ENCODE measurements around the gene RAE1. TPM values are rescaled to one million over a fixed set of nuclear protein-coding genes. Genes with fewer than 3 reads are reported as not detected.

The RAE1 gene
- total RNA-seq, 2 experiments from 2014 or later = 37.5 to 37.9 TPM

DNA sequence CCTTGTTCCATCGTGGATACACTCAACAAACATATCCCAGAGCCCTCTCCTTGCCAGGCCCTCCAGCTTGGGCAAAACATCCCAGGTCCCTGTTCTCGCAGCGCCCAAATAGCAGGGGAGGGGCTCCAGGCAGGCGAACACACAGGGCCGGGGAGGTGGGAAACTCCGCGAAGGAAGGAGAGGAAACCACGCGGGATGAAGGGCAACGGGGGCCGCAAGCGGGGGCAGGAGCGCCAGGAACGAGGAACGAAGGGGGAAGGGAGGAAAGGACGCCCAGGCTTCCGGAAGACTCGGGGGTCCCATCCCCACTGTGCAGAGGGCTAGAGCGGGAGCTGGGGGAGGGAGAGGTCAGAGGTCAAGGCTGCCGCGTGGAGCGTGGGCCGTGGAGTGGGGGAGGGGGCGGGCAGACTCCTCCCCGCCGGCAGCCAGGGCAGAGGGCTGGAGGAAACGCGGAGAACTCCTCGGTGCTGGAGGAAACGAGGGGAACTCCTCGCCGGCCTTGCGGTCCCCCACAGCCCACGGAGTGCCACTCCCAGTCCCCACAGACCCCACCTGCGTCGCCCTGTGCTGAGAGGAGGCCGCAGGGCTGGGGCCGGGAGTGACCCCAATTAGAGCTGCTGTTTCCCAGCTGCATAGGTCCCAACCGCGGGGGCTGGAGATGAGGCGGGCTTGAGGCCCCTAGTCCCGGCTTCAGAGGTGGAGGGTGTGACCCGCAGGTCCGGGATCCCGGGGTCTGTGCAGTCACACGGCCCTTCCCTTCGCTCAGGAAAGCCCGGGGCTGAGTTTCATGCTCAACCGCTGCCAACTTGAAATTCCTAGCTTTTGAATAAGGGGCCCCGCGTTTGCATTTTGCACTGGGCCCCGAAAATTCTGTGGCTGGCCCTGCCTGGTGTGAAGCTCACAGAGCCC, 38.9 kb downstream of the RAE1 start:
- Mint-ChIP-seq H3K9me3 (no peaks in the 10 kb centered on the region), H3K36me3 (ENCODE audit: low read depth) (peaks cover 27% of the 10 kb centered on the region), H3K4me1 (peaks cover 43% of the 10 kb centered on the region), H3K4me3 (peak overlapping the region; percentile 77), H3K27me3 (no peaks in the 10 kb centered on the region), H3K27ac (peak overlapping the region; percentile 93)
- CTCF ChIA-PET = interaction anchor here (0.8 to 5.3 kb wide), 12 partner anchors 8 to 104 kb away, joined by 3 to 18 read pairs (median 3); no protein-coding TSS in a partner anchor
- peak; percentile 62 for DNase-seq
- POLR2A ChIA-PET = interaction anchor here (0.6 to 1.6 kb wide), 3 partner anchors 43 to 728 kb away, joined by 3 to 6 read pairs (median 5); no protein-coding TSS in a partner anchor

DNA sequence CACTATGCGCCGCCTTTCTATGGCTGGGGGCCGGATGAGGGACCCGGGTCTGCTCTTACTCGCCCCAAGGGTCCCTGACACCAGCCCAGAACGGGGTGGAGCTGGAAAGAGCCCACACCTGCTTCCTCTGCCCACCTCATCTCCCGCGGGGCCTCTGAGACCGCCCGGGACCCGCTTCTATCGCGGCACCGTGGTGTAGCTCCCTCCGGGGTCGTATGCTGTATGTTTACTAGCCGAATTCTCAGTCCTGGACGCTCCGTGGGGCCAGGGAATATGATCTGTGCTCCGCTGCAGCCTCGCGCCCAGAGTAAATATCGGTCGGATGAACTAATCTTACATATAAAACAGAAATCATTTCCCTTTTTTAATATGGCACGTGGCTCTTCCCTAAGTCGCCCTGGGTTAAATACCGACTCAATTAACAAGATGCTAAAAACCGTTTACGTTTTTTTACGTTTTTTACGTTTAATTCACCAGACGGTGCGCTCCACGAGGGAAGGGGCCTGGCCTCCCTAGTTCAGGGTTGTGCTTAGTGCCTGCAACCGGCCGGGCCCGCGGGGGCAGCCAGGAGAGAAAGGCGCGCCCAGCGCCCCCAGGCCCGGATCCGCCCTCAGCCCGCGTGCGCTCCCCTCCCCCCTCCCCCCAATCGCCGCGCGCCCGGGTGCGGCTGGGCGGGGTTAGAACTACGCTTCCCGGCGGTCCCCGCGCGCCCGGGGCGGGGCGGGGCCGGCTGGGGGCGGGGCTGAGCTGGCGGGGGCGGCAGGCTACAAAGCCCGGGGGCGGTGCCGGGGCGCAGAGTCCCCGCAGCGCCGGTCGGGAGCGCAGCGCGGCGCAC, 39.8 kb downstream of the RAE1 start, which contains the start of gene RBM38:
RBM38 (plus strand) TSS at position 793 of the 835 bp plus-strand sequence. CDS start 186 bp downstream, outside the sequence.
- Mint-ChIP-seq H3K27me3 (no peaks in the 10 kb centered on the region), H3K36me3 (ENCODE audit: low read depth) (peaks cover 33% of the 10 kb centered on the region), H3K27ac (peak within 1 kb of the TSS; percentile 93), H3K4me3 (peak within 1 kb of the TSS; percentile 90), H3K4me1 (peaks cover 47% of the 10 kb centered on the region), H3K9me3 (no peaks in the 10 kb centered on the region)
- ChIA-PET POLR2A (interaction anchor here (0.6 kb wide), 2 partner anchors 26 to 729 kb away, joined by 3 to 5 read pairs; no protein-coding TSS in a partner anchor), CTCF (interaction anchor here (0.8 to 5.3 kb wide), 10 partner anchors 8 to 103 kb away, joined by 3 to 18 read pairs (median 4); no protein-coding TSS in a partner anchor)
- DNase-seq = peak; percentile 73

DNA sequence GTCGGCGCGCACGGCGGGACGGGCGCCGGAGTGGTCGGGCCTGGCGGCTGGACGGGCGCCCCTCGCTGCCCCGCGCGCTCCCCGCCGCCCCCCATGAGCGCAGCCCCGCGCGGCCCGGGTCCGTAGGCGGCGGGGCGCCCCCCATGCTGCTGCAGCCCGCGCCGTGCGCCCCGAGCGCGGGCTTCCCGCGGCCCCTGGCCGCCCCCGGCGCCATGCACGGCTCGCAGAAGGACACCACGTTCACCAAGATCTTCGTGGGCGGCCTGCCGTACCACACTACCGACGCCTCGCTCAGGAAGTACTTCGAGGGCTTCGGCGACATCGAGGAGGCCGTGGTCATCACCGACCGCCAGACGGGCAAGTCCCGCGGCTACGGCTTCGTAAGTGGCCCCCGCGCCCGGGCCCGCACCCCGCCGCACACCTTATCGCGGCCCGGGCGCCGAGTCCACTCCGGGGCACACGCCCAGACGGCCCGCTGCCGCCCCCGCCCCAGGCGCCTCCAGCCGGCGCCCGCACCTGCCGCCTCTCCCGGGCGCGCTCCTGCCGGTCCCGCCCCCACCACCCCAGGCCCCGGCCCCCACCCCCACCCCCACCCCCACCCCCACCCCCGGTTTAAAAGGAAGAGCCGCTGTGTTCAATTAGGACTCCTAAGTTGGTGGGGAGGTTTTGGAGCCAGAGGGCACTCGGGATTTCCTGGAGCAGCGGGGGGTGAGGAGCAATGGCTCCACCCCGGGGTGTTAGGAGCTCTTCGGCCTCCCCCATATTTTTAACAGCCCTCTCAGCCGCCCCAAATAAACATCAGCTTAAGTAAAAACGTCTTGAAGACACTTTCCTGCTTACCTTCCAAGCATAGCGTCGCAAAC, 40.6 kb downstream of the RAE1 start:
- Mint-ChIP-seq H3K27ac (peak overlapping the region; percentile 86), H3K36me3 (ENCODE audit: low read depth) (peaks cover 40% of the 10 kb centered on the region), H3K4me3 (peak overlapping the region; percentile 90), H3K4me1 (peaks cover 55% of the 10 kb centered on the region), H3K27me3 (no peaks in the 10 kb centered on the region), H3K9me3 (no peaks in the 10 kb centered on the region)
- POLR2A ChIA-PET = interaction anchor here (0.6 to 0.8 kb wide), 2 partner anchors 25 to 141 kb away, joined by 3 to 5 read pairs; no protein-coding TSS in a partner anchor
- CTCF ChIA-PET = interaction anchor here (0.5 to 5.3 kb wide), 5 partner anchors 9 to 39 kb away, joined by 3 to 18 read pairs (median 4); no protein-coding TSS in a partner anchor
- DNase-seq = peak; percentile 28

DNA sequence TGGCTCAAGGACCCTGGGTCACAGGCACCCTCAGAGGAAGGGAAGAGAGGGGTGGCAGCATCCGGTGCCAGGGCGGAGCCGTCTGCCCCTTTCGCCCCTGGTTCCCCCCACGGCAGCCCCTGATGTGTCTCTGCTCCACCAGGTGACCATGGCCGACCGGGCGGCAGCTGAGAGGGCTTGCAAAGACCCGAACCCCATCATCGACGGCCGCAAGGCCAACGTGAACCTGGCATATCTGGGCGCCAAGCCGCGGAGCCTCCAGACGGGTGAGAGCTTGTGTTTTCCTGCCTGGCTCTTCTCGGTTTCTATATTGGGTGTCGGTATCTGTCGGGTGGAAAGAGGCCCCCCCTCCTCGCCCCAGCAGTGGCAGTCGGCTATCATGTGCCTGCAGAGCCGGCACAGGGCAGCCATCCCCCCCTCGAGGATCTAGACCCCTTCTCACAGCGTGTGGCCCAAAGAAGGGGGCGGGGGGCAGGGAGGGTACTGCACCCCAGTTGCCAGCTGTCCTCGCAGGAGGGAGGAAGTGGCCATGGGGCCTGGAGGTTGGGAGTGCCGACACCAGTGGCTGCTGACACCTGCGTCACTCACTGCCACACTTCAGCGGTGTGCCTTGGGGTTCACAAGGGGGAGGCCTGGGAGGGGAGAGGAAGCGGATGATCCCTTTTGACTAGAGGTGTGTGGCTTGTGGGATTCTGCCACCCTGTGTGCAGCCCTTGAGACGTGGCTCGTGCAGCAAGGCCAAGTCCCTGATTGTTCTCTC, 41.6 kb downstream of the RAE1 start:
- H3K36me3 Mint-ChIP-seq (ENCODE audit: low read depth) = peaks cover 50% of the 10 kb centered on the region
- ChIA-PET POLR2A (interaction anchor here (0.6 to 0.8 kb wide), 2 partner anchors 10 to 142 kb away, joined by 3 to 5 read pairs; no protein-coding TSS in a partner anchor), CTCF (interaction anchor here (0.5 to 1.2 kb wide), 2 partner anchors 10 kb away, joined by 3 read pairs; no protein-coding TSS in a partner anchor)
- peak overlapping the region; percentile 90 for H3K4me3 Mint-ChIP-seq
- H3K4me1 Mint-ChIP-seq = peaks cover 65% of the 10 kb centered on the region
- peak overlapping the region; percentile 86 for H3K27ac Mint-ChIP-seq
- H3K9me3 Mint-ChIP-seq = no peaks in the 10 kb centered on the region
- peak; percentile 92 for DNase-seq
- no peaks in the 10 kb centered on the region for H3K27me3 Mint-ChIP-seq

DNA sequence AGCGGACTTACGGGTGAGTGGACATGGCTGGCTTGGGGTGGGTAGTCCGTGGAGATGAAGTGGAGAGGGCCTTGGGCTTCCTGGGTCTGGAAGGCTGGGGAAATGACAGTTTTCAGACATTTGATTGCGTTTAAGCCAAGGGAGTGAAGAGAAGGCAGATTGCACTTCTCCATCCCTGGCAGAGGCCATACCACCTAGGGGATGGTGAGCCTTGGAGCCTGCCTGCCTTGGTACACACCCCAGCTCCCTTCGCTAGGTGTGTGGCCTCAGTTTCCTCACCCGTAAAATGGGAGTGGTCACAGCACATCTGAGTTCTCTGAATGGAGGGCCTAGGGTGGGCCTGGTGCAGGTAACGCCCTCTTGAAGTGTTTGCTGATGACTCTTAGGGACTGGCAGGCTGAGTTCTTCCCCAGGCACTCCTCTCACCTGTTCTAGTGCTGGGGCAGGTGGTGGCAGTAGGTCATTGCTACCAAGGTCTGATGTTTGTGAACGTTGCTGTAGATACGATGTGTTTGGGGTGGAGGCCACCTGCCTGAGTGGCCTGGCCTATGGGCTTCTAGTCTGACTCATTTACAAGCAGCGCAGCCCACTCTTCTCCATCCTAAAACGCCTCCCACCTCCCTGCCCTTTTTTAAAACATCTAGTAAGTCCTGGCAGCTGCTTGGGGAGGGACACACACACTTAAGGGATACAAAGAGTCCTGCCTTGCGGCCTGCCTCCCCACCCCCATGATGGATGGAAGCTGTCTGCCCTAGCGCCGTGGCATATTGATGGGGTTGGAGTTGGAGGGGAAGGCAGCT, 42.5 kb downstream of the RAE1 start:
- POLR2A ChIA-PET = no interaction called here
- CTCF ChIA-PET = interaction anchor here (1.2 kb wide), 1 partner anchor 11 kb away, joined by 3 read pairs; no protein-coding TSS in a partner anchor
- peaks cover 71% of the 10 kb centered on the region for H3K4me1 Mint-ChIP-seq
- no peaks in the 10 kb centered on the region for H3K9me3 Mint-ChIP-seq
- H3K4me3 Mint-ChIP-seq = peak overlapping the region; percentile 90
- peak overlapping the region; percentile 86 for H3K27ac Mint-ChIP-seq
- H3K36me3 Mint-ChIP-seq (ENCODE audit: low read depth) = peaks cover 56% of the 10 kb centered on the region
- no peak for DNase-seq
- H3K27me3 Mint-ChIP-seq = no peaks in the 10 kb centered on the region

DNA sequence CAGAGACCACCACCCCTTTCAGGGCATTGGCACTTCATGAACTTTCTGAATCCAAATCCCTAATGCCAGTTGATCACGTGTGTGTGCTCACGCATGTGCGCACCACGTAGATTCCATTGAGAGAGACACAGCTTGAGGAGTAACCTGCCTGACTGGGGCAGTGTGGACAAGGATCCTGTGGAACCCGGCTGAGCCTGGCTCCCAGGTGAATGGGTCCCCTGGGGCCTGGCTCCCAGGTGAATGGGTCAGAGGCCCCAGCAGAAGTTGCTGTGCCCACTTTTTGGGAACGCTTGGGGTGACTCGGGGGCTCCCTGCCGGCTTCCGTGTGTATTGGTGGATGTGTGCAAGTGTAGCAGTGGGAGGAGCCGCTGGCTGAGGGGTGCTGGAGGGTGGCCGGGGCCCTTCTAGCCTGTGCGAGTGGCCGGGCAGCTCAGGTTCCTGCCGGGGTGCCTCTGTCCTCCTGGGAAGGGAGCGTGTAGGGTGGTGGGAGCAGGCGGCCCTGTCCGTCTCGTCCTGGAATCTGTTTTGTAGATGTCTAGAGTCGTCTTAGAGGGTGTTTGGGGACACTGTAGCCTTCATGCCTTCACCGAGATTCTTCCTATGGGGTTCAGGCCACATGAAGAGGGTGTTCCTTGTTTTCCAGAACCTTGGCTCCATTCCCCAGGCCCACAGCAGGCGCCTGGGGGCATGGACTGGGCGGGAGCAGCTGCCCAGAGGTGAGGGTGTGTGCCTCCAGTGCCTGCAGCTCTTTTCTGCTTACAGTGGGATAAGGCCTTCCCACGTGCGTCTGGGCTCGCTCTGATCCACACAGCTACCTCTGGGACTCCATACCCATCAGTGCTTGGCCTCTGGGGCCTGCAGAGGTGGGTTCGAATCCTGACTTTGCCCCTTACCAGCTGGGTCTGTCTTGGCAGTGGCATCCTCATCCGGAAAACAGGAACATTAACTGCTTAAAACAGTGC, 43.3 kb downstream of the RAE1 start:
- Mint-ChIP-seq H3K27ac (no peak overlapping the region), H3K36me3 (ENCODE audit: low read depth) (peaks cover 64% of the 10 kb centered on the region), H3K4me1 (peaks cover 75% of the 10 kb centered on the region), H3K9me3 (no peaks in the 10 kb centered on the region), H3K4me3 (peak overlapping the region; percentile 90), H3K27me3 (no peaks in the 10 kb centered on the region)
- CTCF ChIA-PET = interaction anchor here (1.2 kb wide), 1 partner anchor 11 kb away, joined by 3 read pairs; no protein-coding TSS in a partner anchor
- no peak for DNase-seq
- POLR2A ChIA-PET = no interaction called here

DNA sequence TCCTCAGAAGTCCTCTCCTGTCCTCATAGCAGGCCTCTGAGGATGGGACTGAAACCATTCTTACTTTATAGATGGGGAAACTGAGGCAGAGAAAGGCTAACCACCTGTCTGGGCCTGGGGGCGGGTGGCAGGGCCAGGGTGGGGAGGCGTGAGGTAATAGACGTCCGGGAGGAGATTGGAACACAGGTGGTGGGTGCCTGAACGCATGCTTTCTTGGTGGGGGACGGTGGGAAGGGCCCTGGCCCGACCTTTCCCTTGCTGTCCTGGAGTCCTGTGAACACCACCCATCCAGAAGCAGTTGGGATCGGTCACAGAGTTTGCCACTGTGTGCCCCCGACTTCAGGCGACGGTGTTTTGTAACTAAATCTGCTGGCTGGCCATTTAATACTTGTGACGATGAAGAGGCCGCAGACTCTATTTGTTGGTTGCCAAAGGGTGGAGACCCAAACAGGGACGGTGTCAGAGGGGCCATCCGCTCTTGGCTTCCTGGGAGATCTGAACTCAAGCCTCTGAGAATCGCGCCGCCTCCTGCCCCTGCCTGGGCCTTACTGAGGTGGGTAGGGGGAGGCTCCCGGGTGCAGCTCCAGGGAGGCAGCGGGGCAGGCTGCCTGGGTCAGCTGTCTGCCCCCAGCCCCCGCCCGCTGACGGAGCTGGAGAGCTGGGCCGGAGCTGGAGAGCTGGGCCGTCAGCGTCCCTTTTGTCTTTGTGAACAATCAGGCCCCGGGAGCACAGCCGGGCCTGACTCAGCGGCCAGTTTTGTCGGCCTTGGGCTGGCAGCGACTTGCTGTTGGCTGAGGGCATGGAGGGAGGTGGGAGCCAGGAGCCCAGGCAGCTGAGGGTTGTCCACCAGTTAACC, 44.3 kb downstream of the RAE1 start:
- peaks cover 78% of the 10 kb centered on the region for H3K4me1 Mint-ChIP-seq
- peak overlapping the region; percentile 19 for H3K4me3 Mint-ChIP-seq
- DNase-seq = no peak
- peak overlapping the region; percentile 13 for H3K27ac Mint-ChIP-seq
- POLR2A ChIA-PET = no interaction called here
- no peaks in the 10 kb centered on the region for H3K9me3 Mint-ChIP-seq
- H3K27me3 Mint-ChIP-seq = no peaks in the 10 kb centered on the region
- CTCF ChIA-PET = interaction anchor here (1.0 kb wide), 1 partner anchor 19 kb away, joined by 3 read pairs; no protein-coding TSS in a partner anchor
- peaks cover 69% of the 10 kb centered on the region for H3K36me3 Mint-ChIP-seq (ENCODE audit: low read depth)

DNA sequence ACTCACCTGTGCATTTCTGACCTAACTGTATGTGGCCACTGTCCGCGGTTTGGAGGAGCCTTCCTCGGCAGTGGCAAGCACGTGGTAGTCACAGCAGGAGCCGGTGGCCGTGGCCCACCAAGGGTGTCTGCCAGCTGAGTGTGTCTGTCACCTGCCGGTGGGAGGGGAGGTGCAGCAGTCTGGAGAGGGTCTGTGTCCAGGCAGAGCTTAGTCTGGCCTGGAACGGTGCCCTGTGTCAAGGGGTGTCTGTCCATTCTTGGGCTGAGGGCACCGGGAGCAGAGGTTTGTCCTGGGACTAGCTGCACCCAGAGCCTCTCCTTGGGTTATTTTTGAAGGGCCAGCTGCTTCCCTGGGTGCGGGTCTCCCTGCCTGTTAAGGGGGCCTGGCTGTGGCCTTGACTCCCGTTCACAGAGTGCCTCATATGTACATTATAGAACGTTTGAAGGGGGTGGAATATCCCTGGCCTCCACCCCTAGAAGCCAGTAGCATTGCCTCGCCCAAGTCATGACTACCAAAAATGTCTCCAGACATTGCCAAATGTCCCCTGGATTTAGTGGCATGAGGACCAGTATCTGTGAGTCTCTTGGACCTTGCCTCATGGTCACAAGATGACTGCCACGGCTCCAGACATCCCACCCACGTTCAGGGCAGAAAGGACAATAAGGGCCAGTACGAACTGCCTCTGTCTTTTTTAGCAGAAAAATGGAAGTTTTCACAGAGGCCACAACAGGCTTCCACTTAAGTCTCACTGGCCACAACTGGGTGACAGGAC, 45.3 kb downstream of the RAE1 start:
- peak overlapping the region; percentile 22 for H3K4me3 Mint-ChIP-seq
- peak overlapping the region; percentile 97 for H3K27ac Mint-ChIP-seq
- no peaks in the 10 kb centered on the region for H3K9me3 Mint-ChIP-seq
- H3K27me3 Mint-ChIP-seq = no peaks in the 10 kb centered on the region
- H3K4me1 Mint-ChIP-seq = peaks cover 82% of the 10 kb centered on the region
- peaks cover 78% of the 10 kb centered on the region for H3K36me3 Mint-ChIP-seq (ENCODE audit: low read depth)
- POLR2A ChIA-PET = no interaction called here
- CTCF ChIA-PET = interaction anchor here (1.0 to 1.5 kb wide), 2 partner anchors 18 to 39 kb away, joined by 3 to 4 read pairs; no protein-coding TSS in a partner anchor
- DNase-seq = no peak
